Pulmonary artery endothelial cell (primary cell): ENCODE results near the gene PAX2. TPM values are rescaled to one million over a fixed set of nuclear protein-coding genes. Genes with fewer than 3 reads are reported as not detected.
"Not testable (repeated sequence)": the region's sequence is repeated elsewhere in the genome, so short reads cannot be mapped to it uniquely, and the experiment has no call there.

Experiments used
- DNase-seq: peaks from one replicate; pipeline ENCODE4 v3.0.0-alpha.2; 2011; ENCODE audit warnings: low read depth, low spot score
- total RNA-seq: library from RNA; depleted of rRNA; stranded (reverse); fragments of >200 nt; gene quantifications from 2 replicates; pipeline ENCODE4 v1.2.3, GENCODE V29; 2014

Gene PAX2
- total RNA-seq = not detected in 2 replicates

DNA sequence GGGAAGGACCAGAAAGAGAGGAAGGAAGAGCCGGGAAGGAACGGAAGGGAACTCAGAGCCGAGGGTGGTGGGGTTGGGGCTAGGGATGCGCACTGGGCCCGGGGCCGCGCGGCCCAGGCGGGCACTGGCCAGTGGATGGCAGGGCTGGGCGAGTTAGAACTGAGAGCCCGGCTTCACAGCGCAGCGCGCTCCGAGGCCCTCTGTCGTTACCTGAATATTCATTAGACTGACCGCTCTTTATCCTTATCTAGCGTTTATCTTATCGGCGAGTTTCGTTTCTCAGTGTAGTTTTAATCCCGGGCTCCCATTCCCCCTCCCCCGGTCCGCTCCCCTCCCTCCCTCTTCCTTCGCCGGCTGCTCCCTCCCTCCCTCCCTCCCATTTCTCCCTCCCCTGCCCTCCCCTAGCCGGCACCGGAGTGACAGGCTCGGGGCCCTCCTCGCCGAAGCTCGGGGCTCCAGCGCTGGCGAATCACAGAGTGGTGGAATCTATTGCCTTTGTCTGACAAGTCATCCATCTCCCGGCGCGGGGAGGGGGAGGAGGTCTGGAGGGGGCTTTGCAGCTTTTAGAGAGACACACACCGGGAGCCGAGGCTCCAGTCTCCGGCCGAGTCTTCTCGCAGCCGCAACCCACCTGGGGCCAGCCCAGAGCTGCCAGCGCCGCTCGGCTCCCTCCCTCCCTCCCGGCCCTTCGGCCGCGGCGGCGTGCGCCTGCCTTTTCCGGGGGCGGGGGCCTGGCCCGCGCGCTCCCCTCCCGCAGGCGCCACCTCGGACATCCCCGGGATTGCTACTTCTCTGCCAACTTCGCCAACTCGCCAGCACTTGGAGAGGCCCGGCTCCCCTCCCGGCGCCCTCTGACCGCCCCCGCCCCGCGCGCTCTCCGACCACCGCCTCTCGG, at the start of gene PAX2:
TSS of gene PAX2 (plus strand) at position 596 of the 895 bp plus-strand sequence. CDS start 679 bp downstream, outside the sequence.
- no peak for DNase-seq

DNA sequence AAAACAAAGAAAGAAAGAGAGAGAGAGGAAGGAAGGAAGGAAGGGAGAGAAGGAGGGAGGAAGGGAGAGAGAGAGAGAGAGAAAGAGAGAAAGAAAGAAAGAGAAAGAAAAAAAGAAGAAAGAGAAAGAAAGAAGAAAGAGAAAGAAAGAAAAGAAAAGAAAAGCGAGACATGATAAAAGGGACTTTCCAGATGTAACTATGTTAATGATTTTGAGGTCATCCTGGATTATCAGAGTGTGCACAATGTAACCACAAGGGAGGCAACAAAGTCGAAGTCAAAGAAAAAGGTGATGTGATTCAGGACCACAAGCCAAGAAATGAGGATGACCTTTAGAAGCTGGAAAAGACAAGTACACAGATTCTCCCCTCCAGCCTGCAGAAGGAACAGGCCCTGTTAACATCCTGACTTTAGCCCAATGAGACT, 48.9 kb upstream of the PAX2 start:
- no peak for DNase-seq

- no peak for DNase-seq
Measured at GRCh38 chr10:100697070-100697469, 48.3 kb upstream of the PAX2 start.

DNA sequence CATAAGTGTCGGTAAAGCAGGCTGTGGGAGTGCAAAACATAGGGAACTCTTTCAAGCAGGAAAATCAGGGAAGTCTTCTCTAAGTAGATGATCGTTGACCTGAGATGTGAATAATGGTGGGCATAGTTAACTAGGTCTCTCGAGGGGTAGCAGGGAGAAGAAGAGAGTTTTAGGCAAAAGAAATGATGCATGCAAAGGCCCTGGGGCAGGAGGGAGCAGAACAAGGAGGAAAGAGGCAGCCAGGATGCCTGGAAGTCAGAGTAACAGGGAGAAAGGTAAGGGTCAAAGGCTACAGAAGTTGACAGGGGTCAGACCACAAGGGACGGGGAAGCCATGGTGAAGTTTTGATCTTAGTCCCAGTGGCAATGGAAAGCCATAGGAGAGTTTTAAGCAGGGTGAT, 47.8 kb upstream of the PAX2 start:
- DNase-seq = no peak

GRCh38 chr10:100701704-100702103, 43.7 kb upstream of the PAX2 start:
- not testable (repeated sequence) for DNase-seq

- DNase-seq = no peak
Measured at GRCh38 chr10:100705139-100705538, 40.2 kb upstream of the PAX2 start.

DNA sequence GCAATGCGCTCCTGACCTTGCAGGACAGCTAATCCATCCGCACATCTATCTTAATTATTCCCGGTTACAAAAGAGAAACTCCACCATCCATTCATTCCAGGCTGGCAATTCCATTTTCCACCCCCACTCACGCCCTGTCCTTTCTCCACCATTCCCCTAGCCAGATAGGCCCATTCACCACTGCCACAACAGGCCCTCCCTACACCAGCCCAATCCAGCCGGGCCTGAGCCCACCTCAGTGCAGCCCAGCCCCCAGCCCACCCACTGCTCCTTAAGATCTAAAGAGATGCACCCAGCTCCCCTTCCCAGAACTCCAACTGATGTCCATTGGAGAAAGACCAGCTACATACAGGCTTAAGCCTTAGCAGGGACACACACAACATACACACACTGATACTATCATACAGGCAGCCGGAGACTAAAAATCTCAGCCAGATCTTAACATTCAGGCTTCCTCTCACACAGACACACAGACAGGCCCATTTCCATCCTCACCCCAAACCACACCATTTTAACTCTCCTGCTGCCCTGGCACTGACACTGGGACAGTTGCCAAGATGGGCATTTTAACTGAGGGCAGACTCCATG, 38.0 kb upstream of the PAX2 start:
- no peak for DNase-seq

- DNase-seq = no peak
Measured at GRCh38 chr10:100709146-100710082, 36.0 kb upstream of the PAX2 start.

DNA sequence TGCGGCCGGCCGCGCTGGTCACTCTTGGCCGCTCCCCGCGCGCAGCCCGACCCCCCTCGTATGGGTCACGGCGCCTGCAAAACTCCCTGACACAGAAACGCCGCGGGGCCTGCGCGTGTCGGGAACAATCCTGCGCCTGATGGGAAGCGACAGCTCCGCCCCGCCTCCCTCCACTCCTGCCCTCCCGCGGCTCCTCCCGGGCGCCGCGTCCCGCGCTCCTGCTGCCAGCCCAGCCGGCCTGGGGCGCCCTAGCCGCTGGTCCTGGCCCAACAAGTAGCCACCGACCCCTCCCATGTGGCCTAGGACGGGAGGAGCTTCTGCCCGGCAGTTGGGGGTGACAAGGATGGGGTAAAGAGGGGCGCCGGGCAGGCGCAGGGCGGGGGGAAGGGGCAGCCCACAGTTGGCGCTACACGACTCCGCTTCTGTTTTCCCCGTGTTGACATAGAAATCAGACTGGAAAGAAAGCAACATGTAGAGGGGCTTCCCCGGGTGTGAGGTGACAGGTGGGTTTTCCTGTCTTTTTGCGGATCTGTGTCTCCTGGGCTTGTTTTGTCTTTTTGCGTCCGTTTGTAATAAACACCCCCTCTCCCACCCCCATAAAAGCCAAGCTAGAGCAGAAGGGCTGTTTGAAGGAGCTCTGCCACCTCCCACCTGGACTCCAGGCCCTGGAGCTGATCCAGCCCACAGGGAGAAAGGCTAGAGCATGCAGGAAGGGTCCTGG, 35.1 kb upstream of the PAX2 start:
- DNase-seq = no peak

- no peak for DNase-seq
Measured at GRCh38 chr10:100713049-100713858, 32.1 kb upstream of the PAX2 start.

GRCh38 chr10:100713859-100714565, 31.4 kb upstream of the PAX2 start:
- DNase-seq = no peak

- DNase-seq = no peak
Measured at GRCh38 chr10:100714566-100714950, 30.8 kb upstream of the PAX2 start.

DNA sequence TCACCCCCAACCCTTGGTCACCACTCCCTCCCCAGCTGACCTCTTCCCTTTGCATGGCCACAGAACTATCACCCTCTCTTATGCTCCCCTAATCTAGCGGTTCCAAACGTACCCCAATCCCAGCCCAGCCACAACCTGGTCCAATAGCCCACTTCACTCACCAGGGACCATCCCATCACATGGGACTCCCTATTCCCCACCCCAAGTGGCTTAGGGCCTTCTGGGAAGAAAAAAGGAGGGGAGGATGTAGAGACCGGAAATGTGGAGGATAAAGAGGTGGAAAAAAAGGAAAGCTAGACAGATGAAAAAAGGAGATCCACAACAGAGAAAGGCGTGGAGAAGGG, 30.3 kb upstream of the PAX2 start:
- no peak for DNase-seq

DNA sequence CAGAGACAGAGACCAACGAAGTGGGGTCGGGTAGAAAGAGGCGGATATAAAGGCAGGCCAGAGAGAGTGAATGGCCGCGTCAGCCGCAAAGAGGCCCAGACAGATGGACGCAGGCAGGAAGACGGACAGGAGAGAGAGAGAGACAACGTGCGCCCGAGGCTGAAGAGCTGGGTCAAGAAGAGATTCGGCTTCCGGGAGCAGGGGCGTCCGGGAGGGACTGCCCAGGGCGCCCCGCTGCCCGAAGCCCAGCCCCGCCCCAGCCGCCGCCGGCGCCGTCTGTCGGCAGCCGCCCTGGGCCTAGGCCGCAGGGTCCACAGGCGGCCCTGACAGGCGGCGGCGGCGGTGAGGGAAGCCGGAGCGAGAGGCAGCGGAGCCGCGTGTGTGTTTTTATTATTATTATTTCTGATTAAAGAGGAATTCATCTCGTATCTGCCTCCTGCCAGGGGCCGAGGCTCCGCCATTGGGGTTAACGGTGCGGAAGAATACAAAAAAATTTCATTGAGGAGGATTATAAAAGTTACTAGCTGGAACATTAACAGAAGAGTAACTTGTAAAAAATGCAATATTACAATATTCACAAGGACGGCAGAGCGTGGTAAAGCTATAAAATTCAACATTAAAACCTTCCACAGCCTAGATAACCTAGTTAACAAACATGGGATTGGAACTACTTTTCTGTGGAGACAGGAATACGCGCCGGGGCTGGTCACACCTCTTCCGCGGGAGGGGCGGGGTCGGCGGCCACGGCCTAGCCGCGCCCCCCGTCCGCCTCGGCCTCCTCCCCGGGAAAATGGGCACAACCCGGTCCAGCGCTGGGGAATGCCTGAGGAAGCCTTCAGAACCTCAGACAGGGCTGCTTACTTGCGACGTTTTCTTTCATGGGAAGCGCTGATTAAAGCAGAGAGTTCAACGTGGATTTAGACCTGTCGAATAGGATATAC, 29.7 kb upstream of the PAX2 start:
- no peak for DNase-seq

DNA sequence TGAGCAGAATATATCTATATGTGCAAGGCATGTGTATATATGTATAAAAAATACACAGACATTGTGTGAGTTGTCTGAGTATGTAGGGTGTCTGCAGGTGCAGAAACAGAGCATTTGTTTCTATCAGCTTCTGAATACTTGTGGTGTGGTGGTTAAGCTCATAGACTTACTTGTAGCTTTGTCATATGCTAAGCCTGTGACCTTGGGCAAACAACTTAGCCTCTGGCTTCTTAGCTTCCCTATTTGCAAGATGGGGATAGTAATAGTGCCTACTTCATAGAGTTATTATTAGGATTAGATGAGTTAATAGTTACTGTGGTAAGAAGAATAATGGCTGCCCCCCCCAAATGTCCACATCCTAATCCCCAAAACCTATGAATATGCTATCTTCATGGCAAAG, 28.2 kb upstream of the PAX2 start:
- DNase-seq = no peak

- DNase-seq = no peak
Measured at GRCh38 chr10:100718197-100718742, 27.1 kb upstream of the PAX2 start.

- DNase-seq = no peak
Measured at GRCh38 chr10:100723180-100723579, 22.2 kb upstream of the PAX2 start.

GRCh38 chr10:100723770-100724530, 21.4 kb upstream of the PAX2 start:
- no peak for DNase-seq
